ENCODE results near the gene SRPRB. TPM values are rescaled to one million over a fixed set of nuclear protein-coding genes. Genes with fewer than 3 reads are reported as not detected.

The SRPRB gene
- total and polyA plus RNA-seq, 2 donors (not counting 3 experiments of a cell fraction or from before 2014, with no cell fraction given) = 22.7 to 69.2 TPM

- POLR2A ChIA-PET = no interaction called here
- H3K9me3 ChIP-seq (replicated peaks; ENCODE audit: control insufficient read depth, insufficient read depth, low read length) = no peaks in the 10 kb centered on the region
- H3K4me2 ChIP-seq (ENCODE audit: insufficient read depth, low read length) = no peak overlapping the region
- H3K79me2 ChIP-seq (ENCODE audit: control insufficient read depth, insufficient read depth, low read length) = no peaks in the 10 kb centered on the region
- dilution Hi-C loops (cut with MboI; ENCODE audit: extremely low pct_ligation_motif_present, low sequenced_read_pairs) (no loop called here), intact Hi-C loops (cut with micrococcal nuclease) (no loop called here)
- no peaks in the 10 kb centered on the region for H3K36me3 ChIP-seq (ENCODE audit: control insufficient read depth in 2 of 2, extremely low read depth in 1 of 2, insufficient read depth in 2 of 2, low read length in 2 of 2)
- no peak overlapping the region for H3K9ac ChIP-seq (replicated peaks; ENCODE audit: extremely low read depth, insufficient read depth, low read length)
- H3K27me3 ChIP-seq (ENCODE audit: control insufficient read depth in 2 of 2, insufficient read depth in 2 of 2, low read length in 2 of 2) = no peaks in the 10 kb centered on the region
- DNase-seq (ENCODE audit: low read depth, low spot score) = no peak
- TF ChIP-seq GATA2 (IDR thresholded peaks at IDR 0.05; ENCODE audit: insufficient read depth, insufficient read length, low read depth, low read length) (no peak), POLR2A (IDR thresholded peaks at IDR 0.05; ENCODE audit: low read depth, low read length) (no peak), FOS (IDR thresholded peaks at IDR 0.05; ENCODE audit: borderline replicate concordance, insufficient read depth, low read length) (no peak), JUN (IDR thresholded peaks at IDR 0.05; ENCODE audit: borderline replicate concordance, insufficient read depth, insufficient read length, low read depth) (no peak), MAX (IDR thresholded peaks at IDR 0.05; ENCODE audit: insufficient read depth, insufficient read length) (no peak), MYC (IDR thresholded peaks at IDR 0.05; ENCODE audit: low read depth, low read length) (no peak), EZH2 (IDR thresholded peaks at IDR 0.05; ENCODE audit: borderline replicate concordance, low read depth, low read length, severe bottlenecking) (no peak), CTCF (IDR thresholded peaks at IDR 0.05; ENCODE audit: extremely low read depth in 1 of 2, insufficient read depth in 1 of 2, low read depth in 1 of 2, low read length in 2 of 2) (no peak), POLR2AphosphoS5 (IDR thresholded peaks at IDR 0.05; ENCODE audit: insufficient read depth, low read depth, low read length) (no peak)
- CTCF ChIA-PET = interaction anchor here (1.6 to 4.0 kb wide), 2 partner anchors 10 to 347 kb away, joined by 5 to 13 read pairs; no protein-coding TSS in a partner anchor
- H2AFZ ChIP-seq (ENCODE audit: low read depth, low read length) = no peak overlapping the region
- BruUV-seq (replicated peaks) = no TSS peak
- no peaks in the 10 kb centered on the region for H4K20me1 ChIP-seq (replicated peaks; ENCODE audit: control insufficient read depth, extremely low read depth, insufficient read depth, low read length)
- H3K4me3 ChIP-seq (replicated peaks in 1 of 3; ENCODE audit: insufficient read depth in 1 of 3, low read depth in 1 of 3, low read length in 3 of 3) = no peak overlapping the region
- no peaks in the 10 kb centered on the region for H3K9me1 ChIP-seq (replicated peaks; ENCODE audit: control insufficient read depth, extremely low read depth, insufficient read depth, low read length)
- no peak for FAIRE-seq
- H3K4me1 ChIP-seq (ENCODE audit: control insufficient read depth, extremely low read depth, insufficient read depth, low read length) = no peaks in the 10 kb centered on the region
- no peak overlapping the region for H3K27ac ChIP-seq (ENCODE audit: insufficient read depth, low read depth, low read length)
These were observed 59.7 kb downstream of the SRPRB start for GRCh38 chr3:133865136-133865855.
